CD14-positive monocyte (primary cell): ENCODE results near the gene SCN8A. TPM values are rescaled to one million over a fixed set of nuclear protein-coding genes. Genes with fewer than 3 reads are reported as not detected.

Source experiments
- DNase-seq, 3 donors: peaks; one replicate each; pipeline ENCODE4 v3.0.0-alpha.2; 2011 to 2022
- H2AFZ ChIP-seq: 2 replicates; pipeline ENCODE4 v1.6.0; 2012; ENCODE audit warnings: mild to moderate bottlenecking, low read depth, low read length, inconsistent platforms; ENCODE audit not compliant: insufficient read depth, poor library complexity, severe bottlenecking
- H3K27ac ChIP-seq, 2 donors: 1 replicate in 1 of 2; 2 replicates in 1 of 2; pipeline ENCODE4 v1.5.1; 2012 to 2013; ENCODE audit warnings: low read length in 2 of 2, control low read depth in 1 of 2, inconsistent platforms in 1 of 2, low read depth in 1 of 2, mild to moderate bottlenecking in 1 of 2
- H3K27me3 ChIP-seq, 2 donors: one replicate each; pipeline versions ENCODE4 v1.6.0 to v1.6.1; 2011 to 2013; ENCODE audit warnings: low read length in 2 of 2; ENCODE audit not compliant: control insufficient read depth in 2 of 2, insufficient read depth in 2 of 2
- H3K36me3 ChIP-seq, 2 donors: replicated peaks in 1 of 2; 1 replicate in 1 of 2; 2 replicates in 1 of 2; pipeline versions ENCODE4 v1.5.1 to v1.6.1; 2012 to 2013; ENCODE audit warnings: low read length in 2 of 2, control low read depth in 1 of 2, inconsistent platforms in 1 of 2, mild to moderate bottlenecking in 1 of 2; ENCODE audit not compliant: insufficient read depth in 2 of 2, control insufficient read depth in 1 of 2
- H3K4me1 ChIP-seq, 2 donors: 1 replicate in 1 of 2; 2 replicates in 1 of 2; pipeline versions ENCODE4 v1.5.1 to v1.6.1; 2012 to 2013; ENCODE audit warnings: low read length in 2 of 2, control low read depth in 1 of 2, inconsistent platforms in 1 of 2, mild to moderate bottlenecking in 1 of 2, moderate library complexity in 1 of 2; ENCODE audit not compliant: insufficient read depth in 2 of 2, control insufficient read depth in 1 of 2
- H3K4me2 ChIP-seq: replicated peaks from 2 replicates; pipeline ENCODE3; 2012; ENCODE audit warnings: low read length, moderate library complexity, mild to moderate bottlenecking; ENCODE audit not compliant: poor library complexity, severe bottlenecking; ENCODE audit errors: extremely low read depth
- H3K4me3 ChIP-seq, 3 experiments: fragments of 200-600 bp in 1 of 3; sonication (generic) in 1 of 3; replicated peaks in 1 of 3; 1 replicate in 2 of 3; 2 replicates in 1 of 3; pipeline ENCODE4 v1.5.1; 2011 to 2013; ENCODE audit warnings: low read length in 3 of 3, mild to moderate bottlenecking in 3 of 3, control low read depth in 2 of 3, low read depth in 2 of 3, inconsistent platforms in 1 of 3, moderate library complexity in 1 of 3
- H3K79me2 ChIP-seq: 2 replicates; pipeline ENCODE4 v1.6.0; 2012; ENCODE audit warnings: mild to moderate bottlenecking, control low read depth, inconsistent platforms, low read length, moderate library complexity; ENCODE audit not compliant: insufficient read depth
- H3K9ac ChIP-seq: 2 replicates; pipeline ENCODE4 v1.6.0; 2017; ENCODE audit warnings: low read length, mild to moderate bottlenecking; ENCODE audit not compliant: insufficient read depth, poor library complexity, severe bottlenecking
- H3K9me3 ChIP-seq, 2 donors: replicated peaks in 1 of 2; 1 replicate in 1 of 2; 2 replicates in 1 of 2; pipeline versions ENCODE4 v1.5.1 to v1.6.1; 2012 to 2013; ENCODE audit warnings: low read length in 2 of 2, control low read depth in 1 of 2; ENCODE audit not compliant: control insufficient read depth in 1 of 2, insufficient read depth in 1 of 2
- H4K20me1 ChIP-seq: 2 replicates; pipeline ENCODE4 v1.6.0; 2012; ENCODE audit warnings: mild to moderate bottlenecking, low read length, control low read depth, moderate library complexity; ENCODE audit not compliant: insufficient read depth
- H3K27ac Mint-ChIP-seq, 7 donors: one replicate each; pipeline ENCODE4 v1.8.0; 2020; ENCODE audit warnings: mild to moderate bottlenecking in 7 of 7, mixed read lengths in 7 of 7, moderate library complexity in 6 of 7, inconsistent platforms in 2 of 7
- H3K27me3 Mint-ChIP-seq, 3 donors: one replicate each; pipeline ENCODE4 v1.8.0; 2021 to 2022; ENCODE audit warnings: low read depth in 3 of 3, mild to moderate bottlenecking in 3 of 3, mixed read lengths in 3 of 3, moderate library complexity in 3 of 3, inconsistent platforms in 1 of 3
- H3K36me3 Mint-ChIP-seq, 2 donors: one replicate each; pipeline ENCODE4 v1.8.0; 2020; ENCODE audit warnings: mixed read lengths in 2 of 2, inconsistent platforms in 1 of 2, mild to moderate bottlenecking in 1 of 2
- H3K4me1 Mint-ChIP-seq: one replicate; pipeline ENCODE4 v1.8.0; 2020; ENCODE audit warnings: mild to moderate bottlenecking, mixed read lengths
- H3K4me3 Mint-ChIP-seq, 2 donors: one replicate each; pipeline ENCODE4 v1.8.0; 2020; ENCODE audit warnings: mild to moderate bottlenecking in 2 of 2, mixed read lengths in 2 of 2, moderate library complexity in 1 of 2
- H3K9me3 Mint-ChIP-seq, 7 donors: one replicate each; pipeline ENCODE4 v1.8.0; 2020 to 2022; ENCODE audit warnings: mixed read lengths in 7 of 7, mild to moderate bottlenecking in 6 of 7, moderate library complexity in 6 of 7, inconsistent platforms in 2 of 7
- WGBS: methylation state at CpG from one replicate; pipeline ENCODE4 v1.1.5; 2013; ENCODE audit warnings: missing lambda C conversion rate; ENCODE audit not compliant: insufficient coverage; 5-methylcytosine and 5-hydroxymethylcytosine counted together
- intact Hi-C, 2 donors: fragments of 100-400 bp; cut with micrococcal nuclease; formaldehyde crosslinking; loops; one replicate each; pipeline versions ENCODE4 v1.15.0 to v1.15.1; 2023
- polyA plus RNA-seq, 3 donors: library from polyadenylated mRNA; depleted of rRNA in 1 of 3; unstranded in 2 of 3; stranded (reverse) in 1 of 3; fragments of 300-500 nt in 2 of 3; fragments of >200 nt in 1 of 3; fragmentation: Illumina TruSeq in 2 of 3; gene quantifications; 1 replicate in 2 of 3; 2 replicates in 1 of 3; pipeline ENCODE4 v1.2.3, GENCODE V29; 2012 to 2021
- TF ChIP-seq, protein P1 (sequence below): fragments of 200-600 bp; IDR thresholded peaks from one replicate; pipeline ENCODE4 v1.8.0; 2022; ENCODE audit warnings: antibody characterized with exemption, mild to moderate bottlenecking

Gene SCN8A
- polyA plus RNA-seq, 3 donors, result 0.03 TPM; not detected in 2

DNA sequence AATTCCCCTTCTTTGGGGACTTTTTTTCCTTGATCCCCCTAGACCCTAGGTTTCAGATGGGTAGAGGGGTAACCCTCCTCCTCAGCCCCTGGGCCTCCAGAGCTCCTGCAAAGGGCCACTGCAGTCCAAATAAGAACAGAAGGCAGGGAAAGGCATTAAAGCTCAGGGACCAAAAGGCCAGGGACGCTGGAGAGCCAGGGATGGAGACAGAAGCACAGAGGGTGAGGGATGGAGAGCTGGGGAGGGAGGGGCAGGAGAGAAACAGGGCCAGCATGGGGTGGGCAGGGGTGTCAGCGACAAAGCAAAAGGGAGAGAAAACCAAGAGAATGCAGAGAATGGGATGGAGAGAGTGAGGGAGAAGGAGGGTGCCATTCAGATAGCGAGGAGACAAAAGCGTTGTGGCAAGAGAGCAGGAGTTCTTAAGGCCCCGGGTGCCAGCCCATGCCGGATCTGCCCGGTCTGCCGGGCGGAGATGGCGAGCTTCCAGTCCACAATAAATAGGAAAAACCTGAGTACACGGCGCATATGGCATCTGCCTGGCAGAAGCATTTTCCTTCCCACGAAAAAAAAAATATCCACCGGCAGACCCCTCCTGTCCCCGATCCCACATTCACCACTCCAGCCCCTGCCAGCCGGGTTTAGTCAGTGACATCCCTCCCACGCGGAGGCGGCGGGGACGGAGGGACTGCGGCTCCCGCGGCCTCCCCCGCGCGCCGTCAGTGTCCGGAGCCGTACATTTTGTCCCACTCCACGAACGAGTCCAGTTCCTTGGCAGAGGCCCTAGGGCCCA, 228.9 kb downstream of the SCN8A start:
- TF ChIP-seq, protein P1, sequence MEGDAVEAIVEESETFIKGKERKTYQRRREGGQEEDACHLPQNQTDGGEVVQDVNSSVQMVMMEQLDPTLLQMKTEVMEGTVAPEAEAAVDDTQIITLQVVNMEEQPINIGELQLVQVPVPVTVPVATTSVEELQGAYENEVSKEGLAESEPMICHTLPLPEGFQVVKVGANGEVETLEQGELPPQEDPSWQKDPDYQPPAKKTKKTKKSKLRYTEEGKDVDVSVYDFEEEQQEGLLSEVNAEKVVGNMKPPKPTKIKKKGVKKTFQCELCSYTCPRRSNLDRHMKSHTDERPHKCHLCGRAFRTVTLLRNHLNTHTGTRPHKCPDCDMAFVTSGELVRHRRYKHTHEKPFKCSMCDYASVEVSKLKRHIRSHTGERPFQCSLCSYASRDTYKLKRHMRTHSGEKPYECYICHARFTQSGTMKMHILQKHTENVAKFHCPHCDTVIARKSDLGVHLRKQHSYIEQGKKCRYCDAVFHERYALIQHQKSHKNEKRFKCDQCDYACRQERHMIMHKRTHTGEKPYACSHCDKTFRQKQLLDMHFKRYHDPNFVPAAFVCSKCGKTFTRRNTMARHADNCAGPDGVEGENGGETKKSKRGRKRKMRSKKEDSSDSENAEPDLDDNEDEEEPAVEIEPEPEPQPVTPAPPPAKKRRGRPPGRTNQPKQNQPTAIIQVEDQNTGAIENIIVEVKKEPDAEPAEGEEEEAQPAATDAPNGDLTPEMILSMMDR, result no peak
- intact Hi-C loops, result loop anchor here in 1 of 2 donors (5.0 to 10.0 kb wide), 2 partner anchors 52 to 395 kb away; partner anchors contain the start of gene SLC4A8
- Histone ChIP-seq H3K36me3 (no peaks in the 10 kb centered on the region), H3K27me3 (peaks cover 0 to 22% of the 10 kb centered on the region in 2 donors), H2AFZ (peak overlapping the region; percentile 88), H4K20me1 (no peaks in the 10 kb centered on the region), H3K79me2 (peaks cover 9% of the 10 kb centered on the region), H3K4me2 (peak overlapping the region; percentile 86), H3K4me3 (peak overlapping the region; percentile 39 to 85 (median 81)), H3K27ac (peak overlapping the region in 1 of 2 donors; percentile 14), H3K4me1 (peaks cover 24 to 51% of the 10 kb centered on the region in 2 donors), H3K9ac (peak overlapping the region; percentile 83), H3K9me3 (no peaks in the 10 kb centered on the region)
- H3K4me1 Mint-ChIP-seq, result peaks cover 40% of the 10 kb centered on the region
- 25% methylated on average over 31 of the region's 32 CpGs for WGBS
- H3K36me3 Mint-ChIP-seq, result peaks cover 4 to 12% of the 10 kb centered on the region in 2 donors
- H3K9me3 Mint-ChIP-seq, result peaks cover 0 to 3% (median 0%) of the 10 kb centered on the region in 7 donors
- DNase-seq, result no peak
- H3K4me3 Mint-ChIP-seq, result peak overlapping the region; percentile 77 to 80
- no peak overlapping the region for H3K27ac Mint-ChIP-seq
- H3K27me3 Mint-ChIP-seq, result peaks cover 10 to 30% (median 29%) of the 10 kb centered on the region in 3 donors

GRCh38 chr12:51820526-51821439, 229.8 kb downstream of the SCN8A start:
- H3K4me1 Mint-ChIP-seq, result peaks cover 36% of the 10 kb centered on the region
- H3K36me3 Mint-ChIP-seq, result peaks cover 8 to 9% of the 10 kb centered on the region in 2 donors
- H3K9me3 Mint-ChIP-seq, result peaks cover 0 to 3% (median 0%) of the 10 kb centered on the region in 7 donors
- Histone ChIP-seq H3K27me3 (peaks cover 0 to 13% of the 10 kb centered on the region in 2 donors), H3K9ac (peak overlapping the region; percentile 83), H2AFZ (peak overlapping the region; percentile 95), H3K27ac (peak overlapping the region in 1 of 2 donors; percentile 75), H3K4me2 (peak overlapping the region; percentile 86), H3K4me1 (peaks cover 20 to 48% of the 10 kb centered on the region in 2 donors), H3K4me3 (peak overlapping the region; percentile 68 to 85 (median 81)), H4K20me1 (no peaks in the 10 kb centered on the region), H3K79me2 (peaks cover 9% of the 10 kb centered on the region), H3K9me3 (no peaks in the 10 kb centered on the region), H3K36me3 (no peaks in the 10 kb centered on the region)
- TF ChIP-seq, protein P1, result peak; percentile 38
- intact Hi-C loops, result loop anchor here in 1 of 2 donors (5.0 kb wide), 1 partner anchor 52 kb away; no protein-coding TSS in a partner anchor
- 2% methylated on average over 112 of the region's 113 CpGs for WGBS
- peak overlapping the region; percentile 77 to 80 for H3K4me3 Mint-ChIP-seq
- H3K27me3 Mint-ChIP-seq, result peaks cover 4 to 22% (median 22%) of the 10 kb centered on the region in 3 donors
- no peak overlapping the region for H3K27ac Mint-ChIP-seq
- DNase-seq, result peak; percentile 42 to 56 (median 51)
